GM21786 (cell line): ENCODE measurements around the gene FGF6.
"Not testable (repeated sequence)": the region's sequence is repeated elsewhere in the genome, so short reads cannot be mapped to it uniquely, and the experiment has no call there.

Experiments used
- ATAC-seq: cut with Tn5 transposase; IDR thresholded peaks from one replicate; pipeline ENCODE4 v1.9.1; 2021; ENCODE audit not compliant: unreplicated experiment

FGF6 gene

DNA sequence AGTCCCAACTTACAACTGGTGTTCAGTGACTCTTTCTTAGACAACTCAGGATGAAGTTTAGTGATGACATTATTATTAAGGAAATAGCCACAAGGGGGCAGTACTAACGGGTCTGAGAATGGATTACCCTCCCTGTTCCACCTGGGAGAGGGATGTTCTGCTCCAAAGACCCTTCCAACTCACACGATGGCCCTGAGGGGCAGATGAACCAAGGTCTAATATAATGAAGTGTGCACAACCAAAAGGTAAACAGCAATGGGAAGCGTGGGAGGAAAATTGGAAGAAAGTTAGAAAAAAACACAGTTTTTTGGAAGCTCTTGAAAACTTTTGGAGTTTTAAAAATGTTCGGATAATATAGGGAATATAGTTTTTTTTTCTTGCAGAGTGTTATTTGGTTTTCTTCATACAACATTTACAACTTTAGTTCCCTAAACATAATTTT lies 24.0 kb downstream of the FGF6 start:
- ATAC-seq = no peak

- no peak for ATAC-seq
Observed at GRCh38 chr12:4420138-4420670, 25.4 kb downstream of the FGF6 start.

- no peak for ATAC-seq
Observed at GRCh38 chr12:4418913-4419312, 26.7 kb downstream of the FGF6 start.

DNA sequence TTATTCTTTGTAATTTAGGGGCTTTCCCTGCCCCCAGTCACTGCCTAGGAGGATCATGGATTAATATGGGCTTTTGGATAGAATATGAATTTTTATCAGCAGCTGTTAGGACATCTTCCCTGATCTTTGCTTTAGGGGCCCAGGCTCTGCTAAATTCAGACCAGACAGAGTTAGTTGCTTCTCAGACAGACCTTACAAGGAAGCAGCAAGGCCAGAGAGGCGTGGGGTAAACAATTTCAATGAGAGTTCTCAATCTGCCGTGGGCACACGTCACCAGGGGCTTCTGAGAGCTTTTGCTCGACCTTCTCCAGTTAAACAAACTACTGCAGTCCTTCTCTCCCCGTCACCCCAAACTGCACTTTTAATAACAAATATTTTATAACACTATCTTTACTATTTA lies 27.7 kb downstream of the FGF6 start:
- no peak for ATAC-seq

DNA sequence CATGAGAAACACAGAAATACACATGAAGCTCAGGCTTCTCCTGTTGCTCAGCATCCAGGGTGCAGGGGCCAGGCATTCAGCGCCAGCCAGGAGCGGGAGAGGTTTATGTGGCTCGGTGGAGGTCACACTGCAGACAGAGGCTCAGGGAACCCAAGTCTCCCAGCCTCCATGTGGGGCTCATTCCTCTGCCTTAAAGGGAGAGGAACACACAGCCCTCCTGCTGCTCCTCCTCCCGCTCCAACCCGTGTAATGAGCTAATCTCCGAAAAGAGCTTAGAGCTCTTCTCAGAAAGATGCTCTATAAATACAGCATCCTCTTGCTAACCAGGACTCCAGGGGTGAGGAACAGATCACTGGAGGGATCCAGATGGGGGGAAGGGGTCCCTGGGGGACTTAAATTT lies 28.2 kb downstream of the FGF6 start:
- ATAC-seq = no peak

GRCh38 chr12:4416276-4416675 lies 29.3 kb downstream of the FGF6 start:
- ATAC-seq = no peak

GRCh38 chr12:4412465-4412864 lies 33.1 kb downstream of the FGF6 start:
- ATAC-seq = no peak

DNA sequence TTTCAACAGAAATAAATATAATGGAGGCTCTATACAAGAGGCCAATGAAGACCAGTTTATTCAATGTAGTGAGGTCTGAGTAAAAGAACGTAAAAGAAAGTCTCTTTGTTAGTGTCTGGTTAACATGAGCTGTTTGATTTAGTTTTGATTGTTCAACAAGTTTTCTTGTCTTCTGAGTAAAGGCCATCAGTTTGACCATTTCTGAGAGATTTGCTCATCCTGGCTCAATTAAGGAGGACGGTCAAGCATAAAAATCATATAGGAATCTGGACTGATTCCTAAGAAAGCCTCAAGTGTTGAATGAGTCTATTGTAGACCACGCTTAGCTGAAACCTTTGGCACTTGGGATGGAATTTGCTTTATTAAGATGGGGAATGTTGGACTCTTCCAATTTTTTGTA lies 33.6 kb downstream of the FGF6 start:
- ATAC-seq = no peak

DNA sequence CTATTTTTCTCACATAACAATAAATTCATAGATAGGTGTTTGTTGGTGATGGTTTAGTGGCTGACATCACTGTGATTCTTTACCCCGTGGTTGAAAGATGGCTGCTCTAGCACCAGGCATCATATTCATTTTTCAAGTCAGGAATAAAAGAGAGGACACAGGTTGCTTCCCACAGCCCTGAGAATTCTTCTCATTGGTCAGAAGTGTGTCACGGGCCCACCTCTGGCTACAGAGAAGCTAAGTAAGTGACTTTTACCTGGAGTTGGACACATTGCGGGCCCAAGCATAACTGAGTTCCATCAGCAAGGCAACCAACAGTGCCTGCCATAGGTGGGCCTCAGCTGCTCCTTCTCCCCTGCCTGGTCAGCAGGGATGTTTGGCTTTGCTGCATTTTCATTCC lies 38.5 kb downstream of the FGF6 start:
- ATAC-seq = no peak

DNA sequence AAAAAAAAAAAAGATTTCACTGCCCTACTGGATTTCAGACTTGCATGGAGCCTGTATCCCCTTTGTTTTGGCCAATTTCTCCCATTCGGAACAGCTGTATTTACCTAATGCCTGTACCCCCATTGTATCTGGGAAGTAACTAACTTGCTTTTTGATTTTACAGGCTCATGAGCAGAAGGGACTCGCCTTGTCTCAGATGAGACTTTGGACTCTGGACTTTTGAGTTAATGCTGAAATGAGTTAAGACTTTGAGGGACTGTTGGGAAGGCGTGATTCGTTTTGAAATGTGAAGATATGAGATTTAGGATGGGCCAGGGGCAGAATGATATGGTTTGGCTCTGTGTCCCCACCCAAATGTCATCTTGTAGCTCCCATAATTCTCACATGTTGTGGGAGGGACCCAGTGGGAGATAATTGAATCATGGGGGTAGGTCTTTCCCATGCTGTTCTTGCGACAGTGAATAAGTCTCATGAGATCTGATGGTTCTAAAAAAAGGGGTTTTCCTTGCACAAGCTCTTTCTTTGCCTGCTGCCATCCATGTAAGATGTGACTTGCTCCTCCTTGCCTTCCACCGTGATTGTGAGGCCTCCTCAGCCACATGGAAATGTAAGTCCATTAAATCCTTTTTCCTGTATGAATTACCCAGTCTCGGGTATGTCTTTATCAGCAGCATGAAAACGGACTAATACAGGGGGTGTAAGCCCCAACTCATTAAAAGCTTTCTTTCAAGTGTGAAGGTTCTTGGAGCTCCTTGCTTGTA lies 40.6 kb downstream of the FGF6 start:
- not testable (repeated sequence) for ATAC-seq

GRCh38 chr12:4402996-4403395 lies 42.6 kb downstream of the FGF6 start:
- ATAC-seq = no peak

- ATAC-seq = no peak
Observed at GRCh38 chr12:4401117-4401516, 44.5 kb downstream of the FGF6 start.

DNA sequence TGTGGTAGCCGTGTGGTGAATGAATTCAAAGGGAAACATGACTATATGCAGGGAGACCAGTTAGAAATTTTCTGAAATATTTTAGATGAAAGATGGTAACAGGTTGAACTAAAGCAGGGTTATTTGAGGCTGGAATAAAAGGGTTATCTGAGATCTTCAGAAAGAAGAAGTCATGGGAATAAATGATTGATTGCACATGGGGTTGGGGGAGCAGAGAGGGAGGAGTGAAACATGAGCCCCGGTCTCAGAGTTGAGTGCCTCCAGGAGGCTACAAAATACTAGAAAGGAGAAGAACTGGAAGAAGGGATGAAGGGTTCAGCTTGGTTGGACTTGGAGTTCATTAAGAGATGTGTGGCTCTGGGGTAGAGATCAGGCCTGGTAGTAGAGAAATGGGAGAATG lies 49.8 kb downstream of the FGF6 start:
- no peak for ATAC-seq

- ATAC-seq = no peak
Observed at GRCh38 chr12:4393211-4393610, 52.4 kb downstream of the FGF6 start.

- ATAC-seq = no peak
Observed at GRCh38 chr12:4392223-4392742, 53.3 kb downstream of the FGF6 start.

- no peak for ATAC-seq
Observed at GRCh38 chr12:4388662-4389061, 57.0 kb downstream of the FGF6 start.

DNA sequence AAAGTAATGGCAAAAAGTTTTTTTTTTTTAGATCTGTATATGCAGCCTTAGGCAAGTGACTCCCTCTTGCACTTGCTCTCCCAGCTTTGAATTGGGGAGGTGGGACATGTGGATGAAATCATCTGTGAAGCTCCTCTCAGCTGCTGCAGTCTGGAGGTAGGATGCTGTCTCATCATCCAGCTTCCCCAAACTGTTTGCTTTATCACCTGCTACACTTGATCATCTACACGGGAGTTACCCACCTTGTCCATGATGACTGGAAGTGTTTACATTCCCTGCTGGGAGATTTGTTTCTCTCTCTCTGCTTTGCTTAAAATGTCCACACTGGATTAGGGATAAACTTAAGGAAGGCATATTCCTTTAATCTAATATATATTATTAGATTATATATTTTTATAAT lies 57.6 kb downstream of the FGF6 start:
- ATAC-seq = no peak

- ATAC-seq = no peak
Observed at GRCh38 chr12:4387607-4388006, 58.0 kb downstream of the FGF6 start.

DNA sequence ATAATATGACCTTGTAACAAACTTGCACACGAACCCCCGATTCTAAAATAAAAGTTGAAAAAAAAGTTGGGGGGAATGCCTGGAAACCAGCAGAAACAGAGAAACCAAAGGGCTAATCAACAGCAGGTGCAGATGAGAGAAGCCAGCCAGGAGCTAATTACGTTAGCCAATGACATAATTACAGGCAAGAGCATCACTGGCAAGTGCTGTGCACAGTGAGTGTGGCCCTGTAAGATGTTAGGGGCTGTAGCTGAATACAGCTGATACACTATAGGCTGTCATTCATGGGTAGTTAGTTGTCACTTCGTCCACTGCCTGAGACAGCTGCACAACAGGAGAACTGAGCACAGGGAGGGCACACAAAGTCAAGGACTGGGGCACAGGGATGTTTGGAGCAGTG lies 58.8 kb downstream of the FGF6 start:
- ATAC-seq = no peak
